OCI-LY1 (cell line): ENCODE data around the gene DUSP5.

ENCODE experiments used
- EZH2 ChIP-seq: fragments of 200-600 bp; sonication (generic), shearing (Covaris generic); IDR thresholded peaks from 2 replicates; pipeline ENCODE4 v1.8.0; 2017; ENCODE audit warnings: borderline replicate concordance, mixed run types, mild to moderate bottlenecking, antibody characterized with exemption, low read length, moderate library complexity, mixed read lengths
- TF ChIP-seq, protein P1 (sequence below): fragments of 200-600 bp; sonication (generic), shearing (Covaris generic); IDR thresholded peaks from 2 replicates; pipeline ENCODE4 v1.5.1; 2017; ENCODE audit warnings: mild to moderate bottlenecking, antibody characterized with exemption, low read length, moderate library complexity, mixed read lengths

- TF ChIP-seq, protein P1, sequence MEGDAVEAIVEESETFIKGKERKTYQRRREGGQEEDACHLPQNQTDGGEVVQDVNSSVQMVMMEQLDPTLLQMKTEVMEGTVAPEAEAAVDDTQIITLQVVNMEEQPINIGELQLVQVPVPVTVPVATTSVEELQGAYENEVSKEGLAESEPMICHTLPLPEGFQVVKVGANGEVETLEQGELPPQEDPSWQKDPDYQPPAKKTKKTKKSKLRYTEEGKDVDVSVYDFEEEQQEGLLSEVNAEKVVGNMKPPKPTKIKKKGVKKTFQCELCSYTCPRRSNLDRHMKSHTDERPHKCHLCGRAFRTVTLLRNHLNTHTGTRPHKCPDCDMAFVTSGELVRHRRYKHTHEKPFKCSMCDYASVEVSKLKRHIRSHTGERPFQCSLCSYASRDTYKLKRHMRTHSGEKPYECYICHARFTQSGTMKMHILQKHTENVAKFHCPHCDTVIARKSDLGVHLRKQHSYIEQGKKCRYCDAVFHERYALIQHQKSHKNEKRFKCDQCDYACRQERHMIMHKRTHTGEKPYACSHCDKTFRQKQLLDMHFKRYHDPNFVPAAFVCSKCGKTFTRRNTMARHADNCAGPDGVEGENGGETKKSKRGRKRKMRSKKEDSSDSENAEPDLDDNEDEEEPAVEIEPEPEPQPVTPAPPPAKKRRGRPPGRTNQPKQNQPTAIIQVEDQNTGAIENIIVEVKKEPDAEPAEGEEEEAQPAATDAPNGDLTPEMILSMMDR: no peak
- no peak for TF ChIP-seq EZH2
These were observed 37.4 kb upstream of the DUSP5 start for GRCh38 chr10:110460111-110460809.
